GM23248 (cell line): ENCODE results near the gene SLC25A38.
"Not testable (repeated sequence)": the region's sequence is repeated elsewhere in the genome, so short reads cannot be mapped to it uniquely, and the experiment has no call there.

Source experiments
- EZH2 ChIP-seq: fragments of 200-600 bp; sonication (generic); IDR thresholded peaks from 2 replicates; pipeline ENCODE4 v1.6.1; 2018; ENCODE audit warnings: antibody characterized with exemption, mild to moderate bottlenecking; ENCODE audit not compliant: insufficient read depth, poor library complexity, severe bottlenecking
- EZH2phosphoT487 ChIP-seq: fragments of 200-600 bp; sonication (generic); IDR thresholded peaks from 2 replicates; pipeline ENCODE4 v1.6.1; 2018; ENCODE audit warnings: antibody characterized with exemption, moderate library complexity, mild to moderate bottlenecking, low read depth; ENCODE audit not compliant: insufficient read depth

DNA sequence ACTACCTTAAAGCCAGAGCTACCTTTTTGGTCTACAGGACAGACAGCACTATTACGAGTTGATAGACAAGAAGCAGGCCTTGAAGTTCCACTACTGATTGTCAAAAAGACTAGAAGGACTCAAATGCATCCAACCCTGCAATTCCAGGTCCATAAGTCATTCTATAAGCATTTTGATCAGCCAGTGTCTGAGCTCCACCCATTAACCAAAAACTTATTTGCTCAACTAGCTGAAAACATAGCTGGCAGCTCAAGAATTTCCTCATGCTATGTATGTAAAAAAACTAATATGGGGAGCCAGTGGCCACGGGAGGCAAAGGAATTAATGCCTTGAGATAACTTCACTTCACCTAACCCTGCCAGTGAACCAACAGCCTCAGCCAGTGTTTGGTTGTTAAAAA, 32.0 kb upstream of the SLC25A38 start:
- not testable (repeated sequence) for TF ChIP-seq EZH2, EZH2phosphoT487
